Subcutaneous abdominal adipose tissue (tissue), 5 donors: ENCODE measurements around the gene RRAS2.

Experiments used
- H3K27ac ChIP-seq: one replicate; pipeline ENCODE4 v1.7.0; 2013; ENCODE audit warnings: low read depth, mild to moderate bottlenecking, inconsistent platforms, low read length, moderate library complexity
- H3K27me3 ChIP-seq, 5 donors: one replicate each; pipeline ENCODE4 v1.7.0; 2013; ENCODE audit warnings: low read length in 5 of 5, inconsistent platforms in 1 of 5; ENCODE audit not compliant: control insufficient read depth in 5 of 5, insufficient read depth in 4 of 5
- H3K36me3 ChIP-seq, 5 donors: one replicate each; pipeline ENCODE4 v1.7.0; 2013; ENCODE audit warnings: low read length in 5 of 5; ENCODE audit not compliant: control insufficient read depth in 5 of 5, insufficient read depth in 5 of 5
- H3K4me1 ChIP-seq, 5 donors: one replicate each; pipeline ENCODE4 v1.7.0; 2013; ENCODE audit warnings: low read length in 5 of 5, mild to moderate bottlenecking in 3 of 5, moderate library complexity in 1 of 5; ENCODE audit not compliant: control insufficient read depth in 5 of 5, insufficient read depth in 5 of 5
- H3K4me3 ChIP-seq, 5 donors: one replicate each; pipeline ENCODE4 v1.7.0; 2013; ENCODE audit warnings: low read length in 5 of 5, low read depth in 1 of 5
- H3K9ac ChIP-seq, 5 donors: one replicate each; pipeline ENCODE4 v1.7.0; 2013; ENCODE audit warnings: low read length in 5 of 5, mild to moderate bottlenecking in 4 of 5, moderate library complexity in 3 of 5
- H3K9me3 ChIP-seq, 5 donors: one replicate each; pipeline ENCODE4 v1.7.0; 2013; ENCODE audit warnings: low read length in 5 of 5; ENCODE audit not compliant: control insufficient read depth in 5 of 5
- donor health status: healthy.
- donor health status: healthy.
- donor health status: healthy.
- donor health status: healthy.
- donor health status: healthy.

RRAS2 gene

DNA sequence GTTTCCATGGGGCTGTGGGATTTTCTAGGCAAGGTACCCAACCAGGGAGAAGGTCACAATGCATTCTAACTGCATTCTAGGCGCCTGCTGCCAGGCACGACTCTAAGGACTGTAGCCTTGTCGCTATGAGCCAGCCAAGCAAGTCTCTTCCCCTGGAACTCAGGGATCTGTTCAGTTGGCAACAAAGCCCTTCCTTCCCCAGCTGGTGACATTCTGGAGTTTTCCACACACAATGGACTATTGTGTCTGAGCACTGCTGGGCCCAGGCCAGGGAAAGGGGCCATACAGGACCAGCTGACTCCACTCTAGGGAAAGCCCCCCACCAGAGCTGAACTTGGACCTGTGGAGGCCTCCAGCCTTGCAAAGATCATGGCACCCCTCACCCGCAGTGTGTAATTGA, 116.8 kb downstream of the RRAS2 start:
- Histone ChIP-seq H3K36me3 (no peaks in the 10 kb centered on the region), H3K9me3 (no peaks in the 10 kb centered on the region), H3K27me3 (no peaks in the 10 kb centered on the region), H3K4me1 (peaks cover 0 to 23% (median 13%) of the 10 kb centered on the region in 5 donors), H3K4me3 (no peak overlapping the region), H3K9ac (no peak overlapping the region), H3K27ac (no peak overlapping the region)

DNA sequence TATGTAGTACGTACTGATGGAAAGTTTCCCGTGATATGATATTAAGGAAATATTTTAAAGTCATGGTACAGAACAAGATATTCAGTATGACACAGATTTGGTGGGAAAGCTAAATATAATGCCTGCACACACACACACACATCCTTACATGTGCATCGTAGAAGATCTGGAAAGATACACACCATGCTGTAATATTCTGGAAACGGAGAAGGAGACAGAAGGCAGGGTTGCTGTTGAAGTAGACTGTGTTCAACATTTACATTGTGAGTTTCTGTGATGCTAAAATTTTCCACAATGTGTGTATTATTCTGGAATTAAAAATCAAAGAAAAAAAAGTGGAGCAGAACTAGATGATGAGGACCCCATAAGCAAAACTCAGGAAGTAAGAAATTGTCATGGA, 118.0 kb downstream of the RRAS2 start:
- peaks cover 0 to 23% (median 13%) of the 10 kb centered on the region in 5 donors for H3K4me1 ChIP-seq
- no peaks in the 10 kb centered on the region for H3K27me3 ChIP-seq
- H3K4me3 ChIP-seq, result no peak overlapping the region
- H3K9me3 ChIP-seq, result no peaks in the 10 kb centered on the region
- no peak overlapping the region for H3K9ac ChIP-seq
- no peaks in the 10 kb centered on the region for H3K36me3 ChIP-seq
- no peak overlapping the region for H3K27ac ChIP-seq

DNA sequence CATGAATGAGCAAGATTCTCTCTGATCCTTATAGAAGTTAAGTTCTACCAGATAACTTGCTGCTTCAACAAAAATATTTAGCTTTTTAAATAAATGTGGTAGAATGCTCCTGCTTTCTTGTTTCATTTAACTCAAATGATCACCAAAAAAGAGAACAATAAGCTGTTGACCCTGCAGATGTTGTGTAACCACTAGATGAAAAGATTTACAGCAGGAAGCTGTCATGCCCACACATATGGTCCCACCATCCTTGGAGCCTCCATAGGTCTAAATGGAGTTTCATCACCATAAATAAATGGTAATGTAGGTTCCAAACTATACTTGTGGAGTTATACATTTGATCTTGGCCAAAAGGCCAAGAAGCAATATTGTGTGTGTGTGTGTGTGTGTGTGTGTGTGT, 118.8 kb downstream of the RRAS2 start:
- peaks cover 0 to 23% (median 13%) of the 10 kb centered on the region in 5 donors for H3K4me1 ChIP-seq
- H3K27me3 ChIP-seq, result no peaks in the 10 kb centered on the region
- no peaks in the 10 kb centered on the region for H3K9me3 ChIP-seq
- no peak overlapping the region for H3K4me3 ChIP-seq
- no peak overlapping the region for H3K27ac ChIP-seq
- no peaks in the 10 kb centered on the region for H3K36me3 ChIP-seq
- no peak overlapping the region for H3K9ac ChIP-seq

DNA sequence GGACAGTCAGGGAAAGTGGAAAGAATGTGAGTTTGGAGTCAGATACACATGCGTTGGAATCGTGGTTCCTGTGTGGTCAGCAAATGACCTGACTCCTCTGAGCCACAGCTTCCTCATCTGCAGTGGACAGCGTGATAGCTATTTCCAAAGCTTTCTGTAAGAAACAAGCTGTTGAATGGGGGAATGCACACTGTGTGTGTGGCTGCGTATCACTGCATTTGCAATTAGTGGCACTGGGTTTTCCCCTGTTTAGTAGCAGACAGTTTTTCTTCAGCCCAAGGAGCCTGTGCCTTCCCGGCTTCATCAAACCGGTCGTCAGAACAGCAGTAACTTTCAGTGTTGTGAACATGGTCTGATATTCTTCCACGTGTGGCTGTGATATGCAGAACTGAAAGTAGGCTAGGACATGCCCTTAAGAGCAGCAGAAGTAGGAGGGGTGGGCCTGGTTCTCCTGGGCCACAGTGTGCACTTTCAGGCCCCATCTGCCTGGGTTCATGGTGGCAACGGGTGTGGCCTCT, 121.5 kb downstream of the RRAS2 start:
- H3K4me1 ChIP-seq, result peaks cover 0 to 18% (median 12%) of the 10 kb centered on the region in 5 donors
- no peak overlapping the region for H3K9ac ChIP-seq
- H3K4me3 ChIP-seq, result peak overlapping the region in 1 of 5 donors; percentile 25
- no peak overlapping the region for H3K27ac ChIP-seq
- no peaks in the 10 kb centered on the region for H3K36me3 ChIP-seq
- no peaks in the 10 kb centered on the region for H3K9me3 ChIP-seq
- H3K27me3 ChIP-seq, result no peaks in the 10 kb centered on the region

DNA sequence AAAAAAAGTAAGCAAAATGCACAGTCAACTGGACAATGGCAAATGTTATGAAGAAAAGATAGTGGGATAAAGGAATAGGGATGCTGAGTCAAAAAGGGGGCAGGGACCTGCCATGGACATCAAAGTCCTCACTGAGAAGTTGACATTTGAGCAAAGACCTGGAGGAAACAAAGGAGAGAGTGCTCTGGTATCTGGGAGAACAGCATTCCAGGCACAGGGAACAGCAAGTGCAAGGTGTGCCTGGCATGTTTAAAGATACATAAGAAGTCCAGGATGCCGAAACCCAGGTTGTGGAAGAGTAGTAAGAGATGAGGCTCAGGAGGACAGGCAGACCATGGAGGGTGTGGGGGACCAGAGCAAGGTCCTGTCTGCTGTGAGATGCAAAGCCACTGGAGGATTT, 123.3 kb downstream of the RRAS2 start:
- H3K9ac ChIP-seq, result no peak overlapping the region
- peaks cover 0 to 3% (median 0%) of the 10 kb centered on the region in 5 donors for H3K27me3 ChIP-seq
- no peaks in the 10 kb centered on the region for H3K9me3 ChIP-seq
- no peaks in the 10 kb centered on the region for H3K36me3 ChIP-seq
- H3K4me3 ChIP-seq, result no peak overlapping the region
- peaks cover 0 to 7% (median 0%) of the 10 kb centered on the region in 5 donors for H3K4me1 ChIP-seq
- H3K27ac ChIP-seq, result no peak overlapping the region

DNA sequence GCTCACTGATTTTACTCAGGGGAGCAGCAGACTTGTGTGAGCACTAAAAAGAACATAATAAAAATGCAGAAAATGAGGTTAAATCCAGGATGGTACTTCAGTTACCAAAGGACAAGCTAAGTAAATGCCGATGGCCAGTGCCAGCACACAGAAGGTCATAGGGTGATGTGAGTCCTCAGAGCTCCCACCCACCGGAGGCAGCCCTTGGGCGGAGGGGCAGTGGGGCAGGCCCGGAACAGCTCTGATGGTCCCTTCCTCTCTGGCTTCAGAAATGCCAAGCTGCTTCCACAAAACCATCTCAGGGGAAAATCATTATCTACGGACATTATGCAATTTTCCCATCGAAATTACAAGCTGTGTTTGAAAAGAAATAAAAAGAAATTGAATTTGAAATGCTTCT, 124.5 kb downstream of the RRAS2 start:
- no peak overlapping the region for H3K4me3 ChIP-seq
- no peaks in the 10 kb centered on the region for H3K9me3 ChIP-seq
- H3K36me3 ChIP-seq, result no peaks in the 10 kb centered on the region
- H3K27me3 ChIP-seq, result peaks cover 0 to 3% (median 0%) of the 10 kb centered on the region in 5 donors
- no peak overlapping the region for H3K9ac ChIP-seq
- H3K27ac ChIP-seq, result no peak overlapping the region
- H3K4me1 ChIP-seq, result peaks cover 0 to 7% (median 0%) of the 10 kb centered on the region in 5 donors

DNA sequence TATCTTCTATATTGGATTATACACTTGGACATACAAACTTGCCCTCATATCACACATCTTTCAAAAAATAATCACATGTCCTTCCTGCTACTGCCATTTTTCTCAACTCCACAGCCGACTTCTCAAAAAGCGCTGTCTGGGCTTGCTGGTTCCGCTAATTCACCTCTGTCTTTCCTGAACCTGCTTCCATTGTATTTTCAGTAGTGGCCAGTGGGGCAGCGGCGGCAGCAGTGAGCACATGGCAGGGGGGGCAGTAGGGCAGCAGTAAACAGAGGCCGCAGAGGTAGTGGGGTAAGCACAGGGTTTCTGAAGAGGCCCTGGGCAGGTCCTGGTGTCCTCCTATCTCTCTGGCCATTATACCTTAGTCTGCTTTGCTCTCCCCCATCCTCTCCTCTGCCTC, 126.3 kb downstream of the RRAS2 start:
- H3K4me3 ChIP-seq, result no peak overlapping the region
- no peak overlapping the region for H3K9ac ChIP-seq
- no peak overlapping the region for H3K27ac ChIP-seq
- H3K4me1 ChIP-seq, result peaks cover 0 to 7% (median 0%) of the 10 kb centered on the region in 5 donors
- peaks cover 0 to 3% (median 0%) of the 10 kb centered on the region in 5 donors for H3K9me3 ChIP-seq
- H3K36me3 ChIP-seq, result no peaks in the 10 kb centered on the region
- H3K27me3 ChIP-seq, result peaks cover 0 to 3% (median 0%) of the 10 kb centered on the region in 5 donors

DNA sequence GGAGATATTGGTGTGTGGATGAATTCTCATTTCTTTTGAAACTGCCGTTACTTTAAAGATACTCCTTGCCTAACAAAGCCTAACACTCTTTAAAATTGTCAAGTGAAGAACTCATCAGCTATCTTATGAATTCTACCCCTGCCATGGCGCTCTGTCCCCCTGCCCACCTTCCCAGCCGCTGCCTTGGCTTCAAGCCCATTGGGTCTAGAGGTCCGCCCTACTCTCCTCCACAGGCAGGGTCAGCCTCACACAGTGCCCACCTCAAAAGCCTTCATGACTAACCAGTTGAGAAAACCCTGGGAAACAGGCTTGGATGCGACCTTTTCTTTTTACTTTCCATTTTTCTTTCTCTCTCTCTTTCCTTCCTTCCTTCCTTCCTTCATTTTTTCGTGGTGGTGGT, 128.6 kb downstream of the RRAS2 start:
- Histone ChIP-seq H3K4me1 (peaks cover 0 to 3% (median 0%) of the 10 kb centered on the region in 5 donors), H3K9ac (no peak overlapping the region), H3K4me3 (no peak overlapping the region), H3K27ac (no peak overlapping the region), H3K9me3 (peaks cover 0 to 7% (median 4%) of the 10 kb centered on the region in 5 donors), H3K27me3 (peaks cover 0 to 3% (median 0%) of the 10 kb centered on the region in 5 donors), H3K36me3 (no peaks in the 10 kb centered on the region)

DNA sequence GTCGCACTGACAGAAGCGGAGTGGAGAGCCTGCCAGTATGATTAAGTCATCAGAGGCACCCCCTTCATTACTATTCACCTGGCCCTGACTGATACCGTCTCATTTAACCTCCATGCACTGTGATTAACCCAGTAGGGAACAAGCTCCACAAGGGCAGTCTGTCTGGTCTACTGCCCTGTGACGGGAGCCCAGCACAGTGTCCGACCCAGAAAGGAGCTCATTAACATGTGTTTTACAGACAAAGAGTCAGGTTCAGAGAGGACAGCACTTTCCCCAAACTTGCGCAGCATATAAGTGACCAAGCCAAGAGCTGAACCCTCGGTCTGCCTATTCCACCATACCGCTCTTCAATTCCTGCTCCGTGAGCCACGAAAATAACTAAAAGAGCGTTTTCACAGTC, 129.5 kb downstream of the RRAS2 start:
- no peaks in the 10 kb centered on the region for H3K36me3 ChIP-seq
- H3K27ac ChIP-seq, result no peak overlapping the region
- H3K27me3 ChIP-seq, result peaks cover 0 to 3% (median 0%) of the 10 kb centered on the region in 5 donors
- H3K4me1 ChIP-seq, result peaks cover 0 to 2% (median 0%) of the 10 kb centered on the region in 5 donors
- H3K9ac ChIP-seq, result no peak overlapping the region
- H3K9me3 ChIP-seq, result peaks cover 0 to 7% (median 4%) of the 10 kb centered on the region in 5 donors
- no peak overlapping the region for H3K4me3 ChIP-seq

DNA sequence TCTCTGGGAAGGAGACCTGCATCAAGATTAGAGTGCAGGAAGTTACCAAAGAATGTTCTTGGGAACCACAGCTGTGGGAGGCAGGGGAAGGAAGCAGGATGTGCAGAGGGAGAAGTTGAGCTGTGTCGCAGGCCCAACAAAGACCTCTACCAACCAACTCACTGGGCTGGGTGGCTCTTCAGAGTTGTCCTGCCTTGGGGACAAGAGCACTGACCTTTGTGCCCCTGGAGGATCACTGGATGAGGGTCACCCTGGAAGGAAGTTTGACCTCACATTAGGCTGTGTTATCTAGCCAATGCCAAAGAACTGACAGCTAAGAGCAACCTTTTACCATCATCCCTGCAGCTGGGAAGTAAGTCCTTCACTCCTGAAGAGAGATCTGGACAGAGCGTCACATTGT, 130.6 kb downstream of the RRAS2 start:
- Histone ChIP-seq H3K4me3 (no peak overlapping the region), H3K9ac (no peak overlapping the region), H3K27me3 (peaks cover 0 to 3% (median 0%) of the 10 kb centered on the region in 5 donors), H3K4me1 (no peaks in the 10 kb centered on the region), H3K36me3 (no peaks in the 10 kb centered on the region), H3K27ac (no peak overlapping the region), H3K9me3 (peaks cover 0 to 7% (median 4%) of the 10 kb centered on the region in 5 donors)
